ENCODE results near the gene KLK10. TPM values are rescaled to one million over a fixed set of nuclear protein-coding genes. Genes with fewer than 3 reads are reported as not detected.

Gene KLK10
- total and polyA plus RNA-seq, 2 donors (not counting 1 experiment from before 2014, with no cell fraction given), result 0.03 TPM; not detected in 1

GRCh38 chr19:51020988-51021651 is 1.6 kb upstream of the KLK10 start:
- peak; percentile 49 to 77 for TF ChIP-seq CTCF (conservative IDR thresholded peaks at IDR 0.05 in 1 of 2, IDR thresholded peaks at IDR 0.05 in 1 of 2; ENCODE audit: low read depth in 1 of 2, low read length in 2 of 2)
- TF ChIP-seq EZH2 (IDR thresholded peaks at IDR 0.05; ENCODE audit: low read length, missing control alignments), result no peak
- H4K20me1 ChIP-seq (ENCODE audit: control insufficient read depth, extremely low read depth, insufficient read depth, low read length), result no peaks in the 10 kb centered on the region
- H3K4me3 ChIP-seq (replicated peaks in 1 of 4; ENCODE audit: control extremely low read depth in 1 of 4, insufficient read depth in 1 of 4, low read depth in 3 of 4, low read length in 4 of 4), result no peak overlapping the region
- H3K27ac ChIP-seq (ENCODE audit: insufficient read depth, low read length), result no peak overlapping the region
- no peaks in the 10 kb centered on the region for H3K4me1 ChIP-seq (ENCODE audit: control insufficient read depth, extremely low read depth, insufficient read depth, low read length)
- H3K9ac ChIP-seq (ENCODE audit: insufficient read depth, low read length), result no peak overlapping the region
- DNase-seq (ENCODE audit: low read depth in 2 of 2), result peak; percentile 32 to 56
- H2AFZ ChIP-seq (ENCODE audit: low read length), result no peak overlapping the region
- H3K4me2 ChIP-seq (ENCODE audit: extremely low read depth, insufficient read depth, low read length), result no peak overlapping the region
- H3K79me2 ChIP-seq (ENCODE audit: control insufficient read depth, insufficient read depth, low read length), result no peaks in the 10 kb centered on the region
- H3K27me3 ChIP-seq (ENCODE audit: control insufficient read depth, insufficient read depth, low read length), result peaks cover 3% of the 10 kb centered on the region
- no peaks in the 10 kb centered on the region for H3K36me3 ChIP-seq (ENCODE audit: control insufficient read depth, insufficient read depth, low read length)
- no peaks in the 10 kb centered on the region for H3K9me3 ChIP-seq (ENCODE audit: control insufficient read depth, insufficient read depth, low read depth, low read length)

DNA sequence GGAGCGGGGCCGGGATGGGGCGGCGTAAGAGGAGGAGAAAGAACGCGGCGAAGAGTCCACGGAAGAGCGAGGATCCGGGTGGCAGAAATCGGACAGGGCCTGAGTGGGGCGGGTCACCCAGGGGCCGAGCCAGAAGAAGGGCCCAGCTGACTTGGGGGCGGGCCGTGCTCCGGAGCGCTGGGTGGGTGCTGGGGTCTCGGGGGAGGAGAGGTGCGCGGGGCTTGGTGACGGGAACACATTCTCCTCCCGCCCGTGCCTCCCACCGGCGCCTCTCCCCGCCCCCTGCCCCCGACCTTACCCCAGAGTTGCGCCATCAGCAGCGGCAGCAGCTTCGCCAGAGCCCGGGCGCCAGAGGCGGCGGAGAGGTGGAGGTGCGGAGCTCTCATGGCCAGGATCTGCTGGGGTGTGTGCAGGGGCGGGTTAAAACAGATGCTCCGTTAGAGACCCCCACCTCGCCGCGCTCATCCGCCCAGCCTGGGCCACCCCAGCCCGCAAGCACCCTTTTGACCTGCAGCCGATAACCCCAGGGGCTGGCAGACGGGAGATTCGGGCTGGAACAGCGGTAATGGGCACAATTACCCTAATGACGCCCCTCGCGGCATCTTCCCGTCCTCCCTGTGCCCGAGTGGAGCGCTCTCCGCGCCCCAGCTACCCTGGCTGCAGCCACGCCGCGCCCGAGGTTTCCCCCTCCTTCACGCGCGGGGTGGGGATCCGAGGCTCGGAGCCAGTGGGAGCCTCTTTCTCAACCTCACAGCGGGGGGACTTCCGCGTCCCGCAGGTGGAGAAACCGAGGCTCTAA is 565 bp downstream of the KLK10 start:
- H2AFZ ChIP-seq (ENCODE audit: low read length), result no peak overlapping the region
- no peaks in the 10 kb centered on the region for H4K20me1 ChIP-seq (ENCODE audit: control insufficient read depth, extremely low read depth, insufficient read depth, low read length)
- H3K27ac ChIP-seq (ENCODE audit: insufficient read depth, low read length), result no peak overlapping the region
- H3K4me3 ChIP-seq (replicated peaks in 1 of 4; ENCODE audit: control extremely low read depth in 1 of 4, insufficient read depth in 1 of 4, low read depth in 3 of 4, low read length in 4 of 4), result no peak overlapping the region
- H3K4me1 ChIP-seq (ENCODE audit: control insufficient read depth, extremely low read depth, insufficient read depth, low read length), result no peaks in the 10 kb centered on the region
- TF ChIP-seq EZH2 (IDR thresholded peaks at IDR 0.05; ENCODE audit: low read length, missing control alignments) (peak; percentile 75), CTCF (conservative IDR thresholded peaks at IDR 0.05 in 1 of 2, IDR thresholded peaks at IDR 0.05 in 1 of 2; ENCODE audit: low read depth in 1 of 2, low read length in 2 of 2) (no peak)
- H3K9ac ChIP-seq (ENCODE audit: insufficient read depth, low read length), result no peak overlapping the region
- H3K79me2 ChIP-seq (ENCODE audit: control insufficient read depth, insufficient read depth, low read length), result no peaks in the 10 kb centered on the region
- no peak for DNase-seq (ENCODE audit: low read depth in 2 of 2)
- H3K9me3 ChIP-seq (ENCODE audit: control insufficient read depth, insufficient read depth, low read depth, low read length), result no peaks in the 10 kb centered on the region
- no peak overlapping the region for H3K4me2 ChIP-seq (ENCODE audit: extremely low read depth, insufficient read depth, low read length)
- H3K36me3 ChIP-seq (ENCODE audit: control insufficient read depth, insufficient read depth, low read length), result no peaks in the 10 kb centered on the region
- peaks cover 3% of the 10 kb centered on the region for H3K27me3 ChIP-seq (ENCODE audit: control insufficient read depth, insufficient read depth, low read length)

DNA sequence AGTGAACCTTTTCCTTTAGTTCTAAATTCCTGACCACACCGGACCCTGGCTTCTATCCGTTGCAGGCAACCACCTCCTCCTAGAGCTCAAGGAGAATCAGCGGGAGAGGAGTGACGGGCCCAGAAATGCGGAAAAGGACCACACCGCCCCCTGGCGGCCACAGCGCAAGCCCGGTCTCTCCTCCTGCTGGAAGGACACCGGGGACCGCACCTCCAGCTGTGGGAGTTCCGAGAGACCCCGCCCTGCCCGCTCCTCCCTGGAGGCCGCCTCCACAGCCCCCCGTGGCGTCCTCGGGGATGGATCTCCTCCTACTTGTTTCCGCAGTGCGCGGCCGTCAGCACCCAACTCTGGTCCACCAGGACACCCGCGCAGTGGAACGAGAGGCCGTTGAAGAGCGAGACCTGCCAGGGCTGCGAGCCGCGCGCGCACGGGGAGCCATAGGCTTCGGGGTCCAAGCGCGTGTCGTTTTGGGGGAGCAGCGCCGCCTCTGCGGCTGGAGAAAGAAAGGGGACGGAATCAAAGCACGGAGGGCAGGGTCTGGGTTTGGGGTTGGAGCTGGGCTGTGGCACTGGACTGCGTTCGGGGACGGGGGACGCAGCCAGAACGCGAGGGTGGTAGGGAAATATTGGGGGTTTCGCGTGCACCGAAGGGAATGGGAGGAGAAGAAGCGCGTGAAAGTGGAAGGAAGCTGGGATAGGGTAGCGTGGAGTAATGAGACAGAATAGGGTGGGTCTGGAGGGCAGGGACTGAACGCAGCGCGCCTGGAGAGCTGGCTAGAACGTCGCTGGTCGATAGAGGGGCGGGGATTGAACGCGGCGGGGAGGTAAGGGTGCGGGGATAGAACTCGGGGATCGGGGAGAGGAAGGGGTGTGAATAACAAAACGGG is 2.5 kb downstream of the KLK10 start:
- DNase-seq (ENCODE audit: low read depth in 2 of 2), result peak in 1 of 2 donors; percentile 16
- Histone ChIP-seq H3K27ac (ENCODE audit: insufficient read depth, low read length) (no peak overlapping the region), H3K27me3 (ENCODE audit: control insufficient read depth, insufficient read depth, low read length) (peaks cover 3% of the 10 kb centered on the region), H3K9me3 (ENCODE audit: control insufficient read depth, insufficient read depth, low read depth, low read length) (no peaks in the 10 kb centered on the region), H3K79me2 (ENCODE audit: control insufficient read depth, insufficient read depth, low read length) (no peaks in the 10 kb centered on the region), H3K4me1 (ENCODE audit: control insufficient read depth, extremely low read depth, insufficient read depth, low read length) (no peaks in the 10 kb centered on the region), H4K20me1 (ENCODE audit: control insufficient read depth, extremely low read depth, insufficient read depth, low read length) (no peaks in the 10 kb centered on the region), H3K36me3 (ENCODE audit: control insufficient read depth, insufficient read depth, low read length) (no peaks in the 10 kb centered on the region), H3K4me3 (replicated peaks in 1 of 4; ENCODE audit: control extremely low read depth in 1 of 4, insufficient read depth in 1 of 4, low read depth in 3 of 4, low read length in 4 of 4) (no peak overlapping the region), H3K4me2 (ENCODE audit: extremely low read depth, insufficient read depth, low read length) (no peak overlapping the region), H2AFZ (ENCODE audit: low read length) (no peak overlapping the region), H3K9ac (ENCODE audit: insufficient read depth, low read length) (no peak overlapping the region)
- TF ChIP-seq EZH2 (IDR thresholded peaks at IDR 0.05; ENCODE audit: low read length, missing control alignments) (no peak), CTCF (conservative IDR thresholded peaks at IDR 0.05 in 1 of 2, IDR thresholded peaks at IDR 0.05 in 1 of 2; ENCODE audit: low read depth in 1 of 2, low read length in 2 of 2) (peak; percentile 36 to 54)

Measured in fibroblast of lung (primary cell).